GM23338 (cell line): ENCODE data around the gene ZNF287. TPM values are rescaled to one million over a fixed set of nuclear protein-coding genes. Genes with fewer than 3 reads are reported as not detected.

Source experiments
- ATAC-seq: fragments of 200-7000 bp; cut with Tn5 transposase; 3 replicates; pipeline ENCODE4 v1.9.1; 2020
- DNase-seq: peaks from one replicate; pipeline ENCODE4 v3.0.0-alpha.2; 2015; ENCODE audit warnings: low spot score
- H2AFZ ChIP-seq: fragments of 200-600 bp; sonication (generic); 2 replicates; pipeline ENCODE4 v1.8.0; 2016; ENCODE audit warnings: antibody characterized with exemption, mild to moderate bottlenecking, moderate library complexity
- H3F3A ChIP-seq: fragments of 200-600 bp; sonication (generic); replicated peaks from 2 replicates; pipeline ENCODE4 v1.8.0; 2017; ENCODE audit warnings: antibody characterized with exemption, mixed run types, low read depth
- H3K27ac ChIP-seq: fragments of 200-600 bp; sonication (generic); 2 replicates; pipeline ENCODE4 v1.6.1; 2016; ENCODE audit warnings: low read depth
- H3K27me3 ChIP-seq: fragments of 200-600 bp; sonication (generic); 2 replicates; pipeline ENCODE4 v1.8.0; 2016; ENCODE audit warnings: mild to moderate bottlenecking, mixed run types, moderate library complexity; ENCODE audit not compliant: insufficient read depth
- H3K36me3 ChIP-seq: fragments of 200-600 bp; sonication (generic); 2 replicates; pipeline ENCODE4 v1.8.0; 2016; ENCODE audit warnings: mild to moderate bottlenecking; ENCODE audit not compliant: insufficient read depth
- H3K4me1 ChIP-seq: fragments of 200-600 bp; sonication (generic); 2 replicates; pipeline ENCODE4 v1.8.0; 2016; ENCODE audit warnings: mild to moderate bottlenecking, moderate library complexity; ENCODE audit not compliant: insufficient read depth
- H3K4me2 ChIP-seq: fragments of 200-600 bp; sonication (generic); 2 replicates; pipeline ENCODE4 v1.7.1; 2017; ENCODE audit warnings: mixed run types
- H3K4me3 ChIP-seq: fragments of 200-600 bp; sonication (generic); 2 replicates; pipeline ENCODE4 v1.6.1; 2016; ENCODE audit warnings: mixed run types
- H3K79me2 ChIP-seq: fragments of 200-600 bp; sonication (generic); replicated peaks from 2 replicates; pipeline ENCODE4 v1.8.0; 2017; ENCODE audit warnings: mild to moderate bottlenecking; ENCODE audit not compliant: insufficient read depth
- H3K9me2 ChIP-seq: fragments of 200-600 bp; sonication (generic); 2 replicates; pipeline ENCODE4 v1.8.0; 2017; ENCODE audit not compliant: insufficient read depth
- H4K20me1 ChIP-seq: fragments of 200-600 bp; sonication (generic); replicated peaks from 2 replicates; pipeline ENCODE4 v1.8.0; 2017; ENCODE audit warnings: mild to moderate bottlenecking; ENCODE audit not compliant: insufficient read depth
- H3K27ac Mint-ChIP-seq: 2 replicates; pipeline ENCODE4 v1.8.0; 2020; ENCODE audit warnings: inconsistent platforms, mild to moderate bottlenecking, moderate library complexity, mixed read lengths
- H3K27me3 Mint-ChIP-seq: 3 replicates; pipeline ENCODE4 v1.8.0; 2022; ENCODE audit warnings: low read depth, mild to moderate bottlenecking, moderate library complexity, mixed read lengths, inconsistent platforms; ENCODE audit not compliant: insufficient read depth, poor library complexity
- H3K36me3 Mint-ChIP-seq: 3 replicates; pipeline ENCODE4 v1.8.0; 2021; ENCODE audit warnings: low read depth, mild to moderate bottlenecking, inconsistent platforms, moderate library complexity, mixed read lengths
- H3K4me1 Mint-ChIP-seq: 3 replicates; pipeline ENCODE4 v1.8.0; 2020; ENCODE audit warnings: mild to moderate bottlenecking, inconsistent platforms, mixed read lengths
- H3K4me3 Mint-ChIP-seq: 3 replicates; pipeline ENCODE4 v1.8.0; 2021; ENCODE audit warnings: moderate library complexity, mild to moderate bottlenecking, inconsistent platforms, mixed read lengths
- H3K9me3 Mint-ChIP-seq: 3 replicates; pipeline ENCODE4 v1.8.0; 2020; ENCODE audit warnings: moderate library complexity, mild to moderate bottlenecking, inconsistent platforms, mixed read lengths
- CREB1 ChIP-seq: fragments of 250-450 bp; sonication (Bioruptor Pico); IDR thresholded peaks from 2 replicates; pipeline ENCODE4 v1.5.0; 2020; ENCODE audit warnings: low read depth, mild to moderate bottlenecking, moderate library complexity
- EZH2 ChIP-seq: fragments of 200-600 bp; sonication (generic); IDR thresholded peaks from one replicate; pipeline ENCODE4 v1.8.0; 2017; ENCODE audit warnings: antibody characterized with exemption, mild to moderate bottlenecking, low read depth; ENCODE audit not compliant: unreplicated experiment
- EZH2phosphoT487 ChIP-seq: fragments of 200-600 bp; sonication (generic); IDR thresholded peaks from one replicate; pipeline ENCODE4 v1.8.1; 2018; ENCODE audit warnings: antibody characterized with exemption; ENCODE audit not compliant: unreplicated experiment
- JUNB ChIP-seq: IDR thresholded peaks from one replicate; pipeline ENCODE4 v1.6.1; 2016; ENCODE audit warnings: antibody characterized with exemption; ENCODE audit not compliant: unreplicated experiment
- NANOG ChIP-seq: IDR thresholded peaks from 2 replicates; pipeline ENCODE4 v1.6.1; 2016; ENCODE audit warnings: antibody characterized with exemption, borderline replicate concordance
- POLR2AphosphoS5 ChIP-seq: IDR thresholded peaks from 2 replicates; pipeline ENCODE4 v1.6.1; 2016; ENCODE audit warnings: antibody characterized with exemption, low read depth
- STAT1 ChIP-seq: IDR thresholded peaks from one replicate; pipeline ENCODE4 v1.6.1; 2016; ENCODE audit warnings: antibody characterized with exemption; ENCODE audit not compliant: unreplicated experiment
- ZNF114 ChIP-seq: fragments of 250-450 bp; sonication (Bioruptor Pico); IDR thresholded peaks from 2 replicates; pipeline ENCODE4 v1.5.0; 2020; ENCODE audit warnings: mild to moderate bottlenecking, moderate library complexity
- ZNF331 ChIP-seq: fragments of 250-450 bp; sonication (Bioruptor Pico); IDR thresholded peaks from 2 replicates; pipeline ENCODE4 v1.5.0; 2020; ENCODE audit warnings: low read depth, mild to moderate bottlenecking, moderate library complexity
- polyA plus RNA-seq: library from polyadenylated mRNA; unstranded; fragments of >200 nt; fragmentation: Nextera tagmentation; extraction: Ambion mirVana; gene quantifications from 2 replicates; pipeline ENCODE4 v1.2.1, GENCODE V29; 2016
- total RNA-seq: library from RNA; depleted of rRNA; stranded (reverse); fragments of >200 nt; shearing (Covaris generic); gene quantifications from 2 replicates; pipeline ENCODE4 v1.2.3, GENCODE V29; 2014
- TF ChIP-seq, protein P1 (sequence below): fragments of 250-450 bp; sonication (Bioruptor Pico); IDR thresholded peaks from 2 replicates; pipeline ENCODE4 v1.5.0; 2020; ENCODE audit warnings: mild to moderate bottlenecking, moderate library complexity
- TF ChIP-seq, protein P2 (sequence below): IDR thresholded peaks from 2 replicates; pipeline ENCODE4 v1.6.1; 2016; ENCODE audit warnings: antibody characterized with exemption
- TF ChIP-seq, protein P3 (sequence below): IDR thresholded peaks from one replicate; pipeline ENCODE4 v1.6.1; 2018; ENCODE audit warnings: antibody characterized with exemption; ENCODE audit not compliant: unreplicated experiment
- TF ChIP-seq, protein P4 (sequence below), 2 experiments: fragments of 200-600 bp in 1 of 2; sonication (generic) in 1 of 2; conservative IDR thresholded peaks; 2 replicates each; pipeline versions ENCODE4 v1.5.1 to v1.6.1; 2016 to 2017; ENCODE audit warnings: antibody characterized with exemption in 2 of 2, low read depth in 2 of 2, mild to moderate bottlenecking in 2 of 2, moderate library complexity in 1 of 2

Gene ZNF287
- total and polyA plus RNA-seq, 2 experiments from 2014 or later, result 5.1 to 8.0 TPM

DNA sequence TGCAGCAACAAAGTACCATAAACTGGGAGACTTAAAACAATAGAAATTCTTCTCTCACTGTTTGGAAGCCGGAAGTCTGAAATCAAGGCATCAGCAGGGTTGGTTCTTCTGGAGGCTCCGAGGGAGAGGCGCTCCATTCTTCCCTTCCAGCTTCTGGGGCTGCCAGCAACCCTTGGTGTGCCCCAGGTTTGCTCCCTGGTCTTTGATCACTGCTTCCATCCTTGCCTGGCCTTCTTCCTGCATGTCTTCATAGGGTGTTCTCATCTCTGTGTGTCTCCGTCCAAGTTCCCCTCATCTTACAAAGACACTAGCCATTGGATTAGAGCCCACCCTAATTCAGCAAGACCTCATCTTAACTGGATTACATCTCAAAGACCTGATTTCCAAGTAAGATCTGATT lies 41.7 kb downstream of the ZNF287 start:
- no peaks in the 10 kb centered on the region for H3K27me3 ChIP-seq
- H3K4me3 ChIP-seq, result no peak overlapping the region
- H3K4me3 Mint-ChIP-seq, result no peak overlapping the region
- no peaks in the 10 kb centered on the region for H3K79me2 ChIP-seq
- no peak overlapping the region for H3K27ac ChIP-seq
- peaks cover 1% of the 10 kb centered on the region for H3K27me3 Mint-ChIP-seq
- no peaks in the 10 kb centered on the region for H3F3A ChIP-seq
- H3K9me2 ChIP-seq, result no peaks in the 10 kb centered on the region
- H3K4me1 Mint-ChIP-seq, result no peaks in the 10 kb centered on the region
- H3K27ac Mint-ChIP-seq, result no peak overlapping the region
- H3K36me3 ChIP-seq, result no peaks in the 10 kb centered on the region
- DNase-seq (no peak), ATAC-seq (no peak)
- H2AFZ ChIP-seq, result no peak overlapping the region
- TF ChIP-seq, protein P1, sequence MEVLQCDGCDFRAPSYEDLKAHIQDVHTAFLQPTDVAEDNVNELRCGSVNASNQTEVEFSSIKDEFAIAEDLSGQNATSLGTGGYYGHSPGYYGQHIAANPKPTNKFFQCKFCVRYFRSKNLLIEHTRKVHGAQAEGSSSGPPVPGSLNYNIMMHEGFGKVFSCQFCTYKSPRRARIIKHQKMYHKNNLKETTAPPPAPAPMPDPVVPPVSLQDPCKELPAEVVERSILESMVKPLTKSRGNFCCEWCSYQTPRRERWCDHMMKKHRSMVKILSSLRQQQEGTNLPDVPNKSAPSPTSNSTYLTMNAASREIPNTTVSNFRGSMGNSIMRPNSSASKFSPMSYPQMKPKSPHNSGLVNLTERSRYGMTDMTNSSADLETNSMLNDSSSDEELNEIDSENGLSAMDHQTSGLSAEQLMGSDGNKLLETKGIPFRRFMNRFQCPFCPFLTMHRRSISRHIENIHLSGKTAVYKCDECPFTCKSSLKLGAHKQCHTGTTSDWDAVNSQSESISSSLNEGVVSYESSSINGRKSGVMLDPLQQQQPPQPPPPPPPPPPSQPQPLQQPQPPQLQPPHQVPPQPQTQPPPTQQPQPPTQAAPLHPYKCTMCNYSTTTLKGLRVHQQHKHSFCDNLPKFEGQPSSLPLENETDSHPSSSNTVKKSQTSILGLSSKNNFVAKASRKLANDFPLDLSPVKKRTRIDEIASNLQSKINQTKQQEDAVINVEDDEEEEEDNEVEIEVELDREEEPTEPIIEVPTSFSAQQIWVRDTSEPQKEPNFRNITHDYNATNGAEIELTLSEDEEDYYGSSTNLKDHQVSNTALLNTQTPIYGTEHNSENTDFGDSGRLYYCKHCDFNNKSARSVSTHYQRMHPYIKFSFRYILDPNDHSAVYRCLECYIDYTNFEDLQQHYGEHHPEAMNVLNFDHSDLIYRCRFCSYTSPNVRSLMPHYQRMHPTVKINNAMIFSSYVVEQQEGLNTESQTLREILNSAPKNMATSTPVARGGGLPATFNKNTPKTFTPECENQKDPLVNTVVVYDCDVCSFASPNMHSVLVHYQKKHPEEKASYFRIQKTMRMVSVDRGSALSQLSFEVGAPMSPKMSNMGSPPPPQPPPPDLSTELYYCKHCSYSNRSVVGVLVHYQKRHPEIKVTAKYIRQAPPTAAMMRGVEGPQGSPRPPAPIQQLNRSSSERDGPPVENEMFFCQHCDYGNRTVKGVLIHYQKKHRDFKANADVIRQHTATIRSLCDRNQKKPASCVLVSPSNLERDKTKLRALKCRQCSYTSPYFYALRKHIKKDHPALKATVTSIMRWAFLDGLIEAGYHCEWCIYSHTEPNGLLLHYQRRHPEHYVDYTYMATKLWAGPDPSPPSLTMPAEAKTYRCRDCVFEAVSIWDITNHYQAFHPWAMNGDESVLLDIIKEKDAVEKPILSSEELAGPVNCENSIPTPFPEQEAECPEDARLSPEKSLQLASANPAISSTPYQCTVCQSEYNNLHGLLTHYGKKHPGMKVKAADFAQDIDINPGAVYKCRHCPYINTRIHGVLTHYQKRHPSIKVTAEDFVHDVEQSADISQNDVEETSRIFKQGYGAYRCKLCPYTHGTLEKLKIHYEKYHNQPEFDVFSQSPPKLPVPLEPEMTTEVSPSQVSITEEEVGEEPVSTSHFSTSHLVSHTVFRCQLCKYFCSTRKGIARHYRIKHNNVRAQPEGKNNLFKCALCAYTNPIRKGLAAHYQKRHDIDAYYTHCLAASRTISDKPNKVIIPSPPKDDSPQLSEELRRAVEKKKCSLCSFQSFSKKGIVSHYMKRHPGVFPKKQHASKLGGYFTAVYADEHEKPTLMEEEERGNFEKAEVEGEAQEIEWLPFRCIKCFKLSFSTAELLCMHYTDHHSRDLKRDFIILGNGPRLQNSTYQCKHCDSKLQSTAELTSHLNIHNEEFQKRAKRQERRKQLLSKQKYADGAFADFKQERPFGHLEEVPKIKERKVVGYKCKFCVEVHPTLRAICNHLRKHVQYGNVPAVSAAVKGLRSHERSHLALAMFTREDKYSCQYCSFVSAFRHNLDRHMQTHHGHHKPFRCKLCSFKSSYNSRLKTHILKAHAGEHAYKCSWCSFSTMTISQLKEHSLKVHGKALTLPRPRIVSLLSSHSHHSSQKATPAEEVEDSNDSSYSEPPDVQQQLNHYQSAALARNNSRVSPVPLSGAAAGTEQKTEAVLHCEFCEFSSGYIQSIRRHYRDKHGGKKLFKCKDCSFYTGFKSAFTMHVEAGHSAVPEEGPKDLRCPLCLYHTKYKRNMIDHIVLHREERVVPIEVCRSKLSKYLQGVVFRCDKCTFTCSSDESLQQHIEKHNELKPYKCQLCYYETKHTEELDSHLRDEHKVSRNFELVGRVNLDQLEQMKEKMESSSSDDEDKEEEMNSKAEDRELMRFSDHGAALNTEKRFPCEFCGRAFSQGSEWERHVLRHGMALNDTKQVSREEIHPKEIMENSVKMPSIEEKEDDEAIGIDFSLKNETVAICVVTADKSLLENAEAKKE (CRISPR knock-in tag), result no peak
- TF ChIP-seq EZH2, result no peak
- TF ChIP-seq STAT1, result no peak
- TF ChIP-seq, protein P2, sequence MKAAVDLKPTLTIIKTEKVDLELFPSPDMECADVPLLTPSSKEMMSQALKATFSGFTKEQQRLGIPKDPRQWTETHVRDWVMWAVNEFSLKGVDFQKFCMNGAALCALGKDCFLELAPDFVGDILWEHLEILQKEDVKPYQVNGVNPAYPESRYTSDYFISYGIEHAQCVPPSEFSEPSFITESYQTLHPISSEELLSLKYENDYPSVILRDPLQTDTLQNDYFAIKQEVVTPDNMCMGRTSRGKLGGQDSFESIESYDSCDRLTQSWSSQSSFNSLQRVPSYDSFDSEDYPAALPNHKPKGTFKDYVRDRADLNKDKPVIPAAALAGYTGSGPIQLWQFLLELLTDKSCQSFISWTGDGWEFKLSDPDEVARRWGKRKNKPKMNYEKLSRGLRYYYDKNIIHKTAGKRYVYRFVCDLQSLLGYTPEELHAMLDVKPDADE, result no peak
- TF ChIP-seq, protein P3, sequence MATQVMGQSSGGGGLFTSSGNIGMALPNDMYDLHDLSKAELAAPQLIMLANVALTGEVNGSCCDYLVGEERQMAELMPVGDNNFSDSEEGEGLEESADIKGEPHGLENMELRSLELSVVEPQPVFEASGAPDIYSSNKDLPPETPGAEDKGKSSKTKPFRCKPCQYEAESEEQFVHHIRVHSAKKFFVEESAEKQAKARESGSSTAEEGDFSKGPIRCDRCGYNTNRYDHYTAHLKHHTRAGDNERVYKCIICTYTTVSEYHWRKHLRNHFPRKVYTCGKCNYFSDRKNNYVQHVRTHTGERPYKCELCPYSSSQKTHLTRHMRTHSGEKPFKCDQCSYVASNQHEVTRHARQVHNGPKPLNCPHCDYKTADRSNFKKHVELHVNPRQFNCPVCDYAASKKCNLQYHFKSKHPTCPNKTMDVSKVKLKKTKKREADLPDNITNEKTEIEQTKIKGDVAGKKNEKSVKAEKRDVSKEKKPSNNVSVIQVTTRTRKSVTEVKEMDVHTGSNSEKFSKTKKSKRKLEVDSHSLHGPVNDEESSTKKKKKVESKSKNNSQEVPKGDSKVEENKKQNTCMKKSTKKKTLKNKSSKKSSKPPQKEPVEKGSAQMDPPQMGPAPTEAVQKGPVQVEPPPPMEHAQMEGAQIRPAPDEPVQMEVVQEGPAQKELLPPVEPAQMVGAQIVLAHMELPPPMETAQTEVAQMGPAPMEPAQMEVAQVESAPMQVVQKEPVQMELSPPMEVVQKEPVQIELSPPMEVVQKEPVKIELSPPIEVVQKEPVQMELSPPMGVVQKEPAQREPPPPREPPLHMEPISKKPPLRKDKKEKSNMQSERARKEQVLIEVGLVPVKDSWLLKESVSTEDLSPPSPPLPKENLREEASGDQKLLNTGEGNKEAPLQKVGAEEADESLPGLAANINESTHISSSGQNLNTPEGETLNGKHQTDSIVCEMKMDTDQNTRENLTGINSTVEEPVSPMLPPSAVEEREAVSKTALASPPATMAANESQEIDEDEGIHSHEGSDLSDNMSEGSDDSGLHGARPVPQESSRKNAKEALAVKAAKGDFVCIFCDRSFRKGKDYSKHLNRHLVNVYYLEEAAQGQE, result no peak
- no peak for TF ChIP-seq JUNB
- TF ChIP-seq EZH2phosphoT487, result no peak
- TF ChIP-seq ZNF114, result no peak
- TF ChIP-seq POLR2AphosphoS5, result no peak
- TF ChIP-seq, protein P4, sequence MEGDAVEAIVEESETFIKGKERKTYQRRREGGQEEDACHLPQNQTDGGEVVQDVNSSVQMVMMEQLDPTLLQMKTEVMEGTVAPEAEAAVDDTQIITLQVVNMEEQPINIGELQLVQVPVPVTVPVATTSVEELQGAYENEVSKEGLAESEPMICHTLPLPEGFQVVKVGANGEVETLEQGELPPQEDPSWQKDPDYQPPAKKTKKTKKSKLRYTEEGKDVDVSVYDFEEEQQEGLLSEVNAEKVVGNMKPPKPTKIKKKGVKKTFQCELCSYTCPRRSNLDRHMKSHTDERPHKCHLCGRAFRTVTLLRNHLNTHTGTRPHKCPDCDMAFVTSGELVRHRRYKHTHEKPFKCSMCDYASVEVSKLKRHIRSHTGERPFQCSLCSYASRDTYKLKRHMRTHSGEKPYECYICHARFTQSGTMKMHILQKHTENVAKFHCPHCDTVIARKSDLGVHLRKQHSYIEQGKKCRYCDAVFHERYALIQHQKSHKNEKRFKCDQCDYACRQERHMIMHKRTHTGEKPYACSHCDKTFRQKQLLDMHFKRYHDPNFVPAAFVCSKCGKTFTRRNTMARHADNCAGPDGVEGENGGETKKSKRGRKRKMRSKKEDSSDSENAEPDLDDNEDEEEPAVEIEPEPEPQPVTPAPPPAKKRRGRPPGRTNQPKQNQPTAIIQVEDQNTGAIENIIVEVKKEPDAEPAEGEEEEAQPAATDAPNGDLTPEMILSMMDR (conservative IDR thresholded peaks at IDR 0.05; ENCODE audit: low read depth in 2 of 2), result no peak
- TF ChIP-seq CREB1, result no peak
- TF ChIP-seq NANOG, result no peak
- no peak for TF ChIP-seq ZNF331 (CRISPR knock-in tag)
- H3K4me1 ChIP-seq, result no peaks in the 10 kb centered on the region
- H3K36me3 Mint-ChIP-seq, result no peaks in the 10 kb centered on the region
- no peak overlapping the region for H3K4me2 ChIP-seq
- H3K9me3 Mint-ChIP-seq, result no peaks in the 10 kb centered on the region
- no peaks in the 10 kb centered on the region for H4K20me1 ChIP-seq
